HL-60 (cell line): ENCODE measurements around the gene PLCH2.

Source experiments
- DNase-seq, 2 experiments: peaks; one replicate each; pipeline ENCODE4 v3.0.0-alpha.2; 2010 to 2020; ENCODE audit warnings: low read depth in 1 of 2, low spot score in 1 of 2
- H3K27ac ChIP-seq: fragments of 250-450 bp; sonication (Bioruptor Pico); replicated peaks from 2 replicates; pipeline ENCODE4 v1.5.1; 2020; ENCODE audit warnings: mild to moderate bottlenecking, moderate library complexity
- H3K27me3 ChIP-seq: fragments of 250-450 bp; sonication (Bioruptor Pico); 2 replicates; pipeline ENCODE4 v1.5.1; 2021; ENCODE audit warnings: mild to moderate bottlenecking, moderate library complexity; ENCODE audit not compliant: insufficient read depth, poor library complexity, severe bottlenecking
- H3K4me3 ChIP-seq: replicated peaks from 2 replicates; pipeline ENCODE4 v1.5.1; 2011; ENCODE audit warnings: mild to moderate bottlenecking, control low read depth, low read length; ENCODE audit not compliant: insufficient read depth
- CTCF ChIP-seq: IDR thresholded peaks from one replicate; pipeline ENCODE4 v1.5.1; 2011; ENCODE audit warnings: low read length, control low read depth, inconsistent platforms; ENCODE audit not compliant: insufficient read depth
- GABPA ChIP-seq: IDR thresholded peaks from 2 replicates; pipeline ENCODE4 v1.6.1; 2012; ENCODE audit warnings: low read depth
- POLR2AphosphoS5 ChIP-seq: IDR thresholded peaks from 2 replicates; pipeline ENCODE4 v1.6.1; 2012; ENCODE audit warnings: low read depth
- REST ChIP-seq: IDR thresholded peaks from 2 replicates; pipeline ENCODE4 v1.6.1; 2012; ENCODE audit warnings: low read depth; ENCODE audit not compliant: insufficient replicate concordance
- SPI1 ChIP-seq: IDR thresholded peaks from 2 replicates; pipeline ENCODE4 v1.6.1; 2012; ENCODE audit warnings: low read depth, mild to moderate bottlenecking, borderline replicate concordance

The PLCH2 gene

GRCh38 chr1:2533365-2533764 lies 57.3 kb downstream of the PLCH2 start:
- Histone ChIP-seq H3K27ac (no peak overlapping the region), H3K4me3 (no peak overlapping the region), H3K27me3 (peaks cover 61% of the 10 kb centered on the region)
- no peak for DNase-seq
- TF ChIP-seq POLR2AphosphoS5: no peak
- no peak for TF ChIP-seq SPI1
- TF ChIP-seq CTCF: no peak
- no peak for TF ChIP-seq GABPA
- no peak for TF ChIP-seq REST

GRCh38 chr1:2534315-2534686 lies 58.2 kb downstream of the PLCH2 start:
- DNase-seq: no peak
- H3K4me3 ChIP-seq: no peak overlapping the region
- H3K27ac ChIP-seq: no peak overlapping the region
- TF ChIP-seq CTCF (no peak), SPI1 (no peak), GABPA (no peak), REST (no peak), POLR2AphosphoS5 (no peak)
- peaks cover 52% of the 10 kb centered on the region for H3K27me3 ChIP-seq

- DNase-seq: no peak
- Histone ChIP-seq H3K27ac (no peak overlapping the region), H3K4me3 (no peak overlapping the region), H3K27me3 (peaks cover 51% of the 10 kb centered on the region)
- TF ChIP-seq POLR2AphosphoS5 (no peak), GABPA (no peak), REST (no peak)
Observed at GRCh38 chr1:2534687-2535441, 58.8 kb downstream of the PLCH2 start.
